SK-N-SH (cell line): ENCODE results near the gene RRP9. TPM values are rescaled to one million over a fixed set of nuclear protein-coding genes. Genes with fewer than 3 reads are reported as not detected.

ENCODE experiments used
- CTCF ChIA-PET: fragments of 300-600, 350-600 bp; formaldehyde crosslinking; extraction: SDS; loops from one replicate; lab custom pipeline; 2021; lab: Yijun Ruan, JAX
- POLR2A ChIA-PET: fragments of 350-600 bp; sonication (Branson Sonifier 250); formaldehyde crosslinking; extraction: SDS; loops from one replicate; lab custom pipeline; 2020; ENCODE audit warnings: antibody characterized with exemption, inconsistent platforms; lab: Yijun Ruan, JAX
- DNase-seq: peaks from one replicate; pipeline ENCODE4 v3.0.0; 2012
- H2AFZ ChIP-seq: fragments of 200-600 bp; sonication (generic); 2 replicates; pipeline ENCODE4 v1.8.1; 2016; ENCODE audit warnings: antibody characterized with exemption, mild to moderate bottlenecking, low read depth
- H3F3A ChIP-seq: fragments of 200-600 bp; sonication (generic); replicated peaks from 2 replicates; pipeline ENCODE3; 2016; ENCODE audit warnings: antibody characterized with exemption, mild to moderate bottlenecking; ENCODE audit not compliant: insufficient read depth
- H3K27ac ChIP-seq, 2 experiments: fragments of 200-500 bp in 1 of 2; fragments of 200-600 bp in 1 of 2; sonication (Bioruptor generic) in 1 of 2; sonication (generic), shearing (Covaris generic) in 1 of 2; 2 replicates each; pipeline versions ENCODE4 v1.5.1 to v1.6.1; 2014 to 2016; ENCODE audit warnings: low read depth in 2 of 2, inconsistent platforms in 1 of 2, low read length in 1 of 2, mild to moderate bottlenecking in 1 of 2, mixed read lengths in 1 of 2
- H3K27me3 ChIP-seq: fragments of 200-600 bp; sonication (generic), shearing (Covaris generic); 2 replicates; pipeline ENCODE4 v1.6.1; 2016; ENCODE audit warnings: mixed run types; ENCODE audit not compliant: insufficient read depth
- H3K36me3 ChIP-seq, 2 experiments: fragments of 200-500 bp in 1 of 2; fragments of 200-600 bp in 1 of 2; sonication (Bioruptor generic) in 1 of 2; sonication (generic) in 1 of 2; replicated peaks in 1 of 2; 2 replicates each; pipeline versions ENCODE3 to v1.5.1; 2014 to 2016; ENCODE audit warnings: low read length in 1 of 2, mild to moderate bottlenecking in 1 of 2; ENCODE audit not compliant: insufficient read depth in 2 of 2, control insufficient read depth in 1 of 2
- H3K4me1 ChIP-seq, 2 experiments: fragments of 200-500 bp in 1 of 2; fragments of 200-600 bp in 1 of 2; sonication (Bioruptor generic) in 1 of 2; sonication (generic), shearing (Covaris generic) in 1 of 2; 2 replicates each; pipeline versions ENCODE4 v1.5.1 to v1.6.1; 2014 to 2016; ENCODE audit warnings: low read depth in 1 of 2, low read length in 1 of 2, mixed run types in 1 of 2; ENCODE audit not compliant: insufficient read depth in 2 of 2, control insufficient read depth in 1 of 2
- H3K4me2 ChIP-seq: fragments of 200-600 bp; sonication (generic), shearing (Covaris generic); 2 replicates; pipeline ENCODE4 v1.6.1; 2017; ENCODE audit warnings: mixed run types
- H3K4me3 ChIP-seq, 2 experiments: fragments of 200-500 bp in 1 of 2; fragments of 200-600 bp in 1 of 2; sonication (Bioruptor generic) in 1 of 2; sonication (generic), shearing (Covaris generic) in 1 of 2; 2 replicates each; pipeline versions ENCODE4 v1.5.1 to v1.8.1; 2014 to 2016; ENCODE audit warnings: low read depth in 2 of 2, inconsistent platforms in 1 of 2, low read length in 1 of 2, mild to moderate bottlenecking in 1 of 2, mixed read lengths in 1 of 2, moderate library complexity in 1 of 2
- H3K79me2 ChIP-seq: fragments of 200-600 bp; sonication (generic); 2 replicates; pipeline ENCODE4 v1.8.1; 2017; ENCODE audit warnings: mild to moderate bottlenecking; ENCODE audit not compliant: insufficient read depth
- H3K9ac ChIP-seq: fragments of 200-600 bp; sonication (generic); 2 replicates; pipeline ENCODE4 v1.6.1; 2017; ENCODE audit warnings: mixed run types
- H3K9me2 ChIP-seq: fragments of 200-600 bp; sonication (generic); 2 replicates; pipeline ENCODE4 v1.6.1; 2017; ENCODE audit warnings: mixed run types
- H3K9me3 ChIP-seq: fragments of 200-600 bp; sonication (generic); 2 replicates; pipeline ENCODE4 v1.6.1; 2017; ENCODE audit warnings: mixed run types, mild to moderate bottlenecking, moderate library complexity
- H4K20me1 ChIP-seq: fragments of 200-600 bp; sonication (generic); 2 replicates; pipeline ENCODE4 v1.6.1; 2017; ENCODE audit warnings: mild to moderate bottlenecking, mixed run types; ENCODE audit not compliant: insufficient read depth
- CHD2 ChIP-seq: fragments of 150-350 bp; IDR thresholded peaks from 2 replicates; pipeline ENCODE4 v1.6.1; 2018; ENCODE audit warnings: low read length; ENCODE audit not compliant: partially characterized antibody
- EZH2phosphoT487 ChIP-seq: fragments of 200-600 bp; sonication (generic); IDR thresholded peaks from 2 replicates; pipeline ENCODE4 v1.6.1; 2017; ENCODE audit warnings: low read depth, mixed run types, mild to moderate bottlenecking, antibody characterized with exemption, moderate library complexity, borderline replicate concordance
- FOSL2 ChIP-seq: IDR thresholded peaks from 2 replicates; pipeline ENCODE4 v1.4.0; 2012; ENCODE audit warnings: low read depth, mild to moderate bottlenecking, moderate library complexity, borderline replicate concordance
- FOXM1 ChIP-seq: IDR thresholded peaks from 2 replicates; pipeline ENCODE4 v1.4.0; 2012; ENCODE audit warnings: low read depth, mild to moderate bottlenecking
- NFIC ChIP-seq: IDR thresholded peaks from 2 replicates; pipeline ENCODE4 v1.4.0; 2012; ENCODE audit warnings: borderline replicate concordance
- NRF1 ChIP-seq: IDR thresholded peaks from 2 replicates; pipeline ENCODE4 v1.6.1; 2012; ENCODE audit warnings: low read depth, mild to moderate bottlenecking, low read length
- RAD21 ChIP-seq: IDR thresholded peaks from 2 replicates; pipeline ENCODE4 v1.6.1; 2012; ENCODE audit warnings: mild to moderate bottlenecking, low read length
- RCOR1 ChIP-seq: fragments of 150-350 bp; IDR thresholded peaks from 2 replicates; pipeline ENCODE4 v1.6.1; 2017; ENCODE audit warnings: antibody characterized with exemption, low read length
- TCF12 ChIP-seq: IDR thresholded peaks from 2 replicates; pipeline ENCODE4 v1.4.0; 2012
- YY1 ChIP-seq: IDR thresholded peaks from 2 replicates; pipeline ENCODE4 v1.4.0; 2012; ENCODE audit warnings: low read depth, mild to moderate bottlenecking
- WGBS: methylation state at CpG from one replicate; pipeline ENCODE4 v1.1.6; 2017; ENCODE audit warnings: low lambda C conversion rate; 5-methylcytosine and 5-hydroxymethylcytosine counted together
- polyA plus RNA-seq, 3 experiments: library from polyadenylated mRNA; depleted of rRNA; stranded (reverse); fragments of >200 nt; gene quantifications; 2 replicates each; pipeline ENCODE4 v1.2.3, GENCODE V29; 2012
- TF ChIP-seq, protein P1 (sequence below): fragments of 200-600 bp; sonication (generic); IDR thresholded peaks from 2 replicates; pipeline ENCODE4 v1.6.1; 2017; ENCODE audit warnings: antibody characterized with exemption, mild to moderate bottlenecking, moderate library complexity
- TF ChIP-seq, protein P2 (sequence below): IDR thresholded peaks from 2 replicates; pipeline ENCODE4 v1.6.1; 2012; ENCODE audit warnings: mild to moderate bottlenecking, low read depth, low read length, moderate library complexity

Gene RRP9
- polyA plus RNA-seq, 1 of the 3 experiments (the other 2 are of a cell fraction), result 49.6 TPM

DNA sequence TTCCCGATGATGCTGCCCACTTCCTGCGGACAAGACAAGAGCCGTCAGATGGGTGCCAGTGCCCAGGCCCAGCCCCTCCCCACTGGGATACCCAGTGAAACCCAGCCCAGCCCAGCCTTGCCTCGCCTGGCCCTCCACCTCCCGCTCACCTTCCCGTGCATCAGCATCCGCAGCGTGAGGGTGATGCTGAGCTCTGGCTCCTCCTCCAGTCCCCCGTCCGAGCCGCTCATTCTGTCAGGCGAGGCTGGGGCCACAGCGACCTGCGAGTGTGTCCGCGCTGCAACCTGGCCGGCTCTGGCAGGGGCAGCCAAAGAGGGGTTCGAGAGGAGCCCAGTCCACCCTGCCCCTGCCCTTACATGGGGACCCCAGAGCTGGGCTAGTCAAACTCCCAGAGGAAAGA lies 19.3 kb upstream of the RRP9 start (continued):
- TF ChIP-seq, protein P1, sequence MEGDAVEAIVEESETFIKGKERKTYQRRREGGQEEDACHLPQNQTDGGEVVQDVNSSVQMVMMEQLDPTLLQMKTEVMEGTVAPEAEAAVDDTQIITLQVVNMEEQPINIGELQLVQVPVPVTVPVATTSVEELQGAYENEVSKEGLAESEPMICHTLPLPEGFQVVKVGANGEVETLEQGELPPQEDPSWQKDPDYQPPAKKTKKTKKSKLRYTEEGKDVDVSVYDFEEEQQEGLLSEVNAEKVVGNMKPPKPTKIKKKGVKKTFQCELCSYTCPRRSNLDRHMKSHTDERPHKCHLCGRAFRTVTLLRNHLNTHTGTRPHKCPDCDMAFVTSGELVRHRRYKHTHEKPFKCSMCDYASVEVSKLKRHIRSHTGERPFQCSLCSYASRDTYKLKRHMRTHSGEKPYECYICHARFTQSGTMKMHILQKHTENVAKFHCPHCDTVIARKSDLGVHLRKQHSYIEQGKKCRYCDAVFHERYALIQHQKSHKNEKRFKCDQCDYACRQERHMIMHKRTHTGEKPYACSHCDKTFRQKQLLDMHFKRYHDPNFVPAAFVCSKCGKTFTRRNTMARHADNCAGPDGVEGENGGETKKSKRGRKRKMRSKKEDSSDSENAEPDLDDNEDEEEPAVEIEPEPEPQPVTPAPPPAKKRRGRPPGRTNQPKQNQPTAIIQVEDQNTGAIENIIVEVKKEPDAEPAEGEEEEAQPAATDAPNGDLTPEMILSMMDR, result no peak
- TF ChIP-seq, protein P2, sequence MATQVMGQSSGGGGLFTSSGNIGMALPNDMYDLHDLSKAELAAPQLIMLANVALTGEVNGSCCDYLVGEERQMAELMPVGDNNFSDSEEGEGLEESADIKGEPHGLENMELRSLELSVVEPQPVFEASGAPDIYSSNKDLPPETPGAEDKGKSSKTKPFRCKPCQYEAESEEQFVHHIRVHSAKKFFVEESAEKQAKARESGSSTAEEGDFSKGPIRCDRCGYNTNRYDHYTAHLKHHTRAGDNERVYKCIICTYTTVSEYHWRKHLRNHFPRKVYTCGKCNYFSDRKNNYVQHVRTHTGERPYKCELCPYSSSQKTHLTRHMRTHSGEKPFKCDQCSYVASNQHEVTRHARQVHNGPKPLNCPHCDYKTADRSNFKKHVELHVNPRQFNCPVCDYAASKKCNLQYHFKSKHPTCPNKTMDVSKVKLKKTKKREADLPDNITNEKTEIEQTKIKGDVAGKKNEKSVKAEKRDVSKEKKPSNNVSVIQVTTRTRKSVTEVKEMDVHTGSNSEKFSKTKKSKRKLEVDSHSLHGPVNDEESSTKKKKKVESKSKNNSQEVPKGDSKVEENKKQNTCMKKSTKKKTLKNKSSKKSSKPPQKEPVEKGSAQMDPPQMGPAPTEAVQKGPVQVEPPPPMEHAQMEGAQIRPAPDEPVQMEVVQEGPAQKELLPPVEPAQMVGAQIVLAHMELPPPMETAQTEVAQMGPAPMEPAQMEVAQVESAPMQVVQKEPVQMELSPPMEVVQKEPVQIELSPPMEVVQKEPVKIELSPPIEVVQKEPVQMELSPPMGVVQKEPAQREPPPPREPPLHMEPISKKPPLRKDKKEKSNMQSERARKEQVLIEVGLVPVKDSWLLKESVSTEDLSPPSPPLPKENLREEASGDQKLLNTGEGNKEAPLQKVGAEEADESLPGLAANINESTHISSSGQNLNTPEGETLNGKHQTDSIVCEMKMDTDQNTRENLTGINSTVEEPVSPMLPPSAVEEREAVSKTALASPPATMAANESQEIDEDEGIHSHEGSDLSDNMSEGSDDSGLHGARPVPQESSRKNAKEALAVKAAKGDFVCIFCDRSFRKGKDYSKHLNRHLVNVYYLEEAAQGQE, result no peak
- TF ChIP-seq NFIC (no peak), RCOR1 (no peak), NRF1 (no peak), YY1 (no peak), FOXM1 (no peak), RAD21 (no peak)

DNA sequence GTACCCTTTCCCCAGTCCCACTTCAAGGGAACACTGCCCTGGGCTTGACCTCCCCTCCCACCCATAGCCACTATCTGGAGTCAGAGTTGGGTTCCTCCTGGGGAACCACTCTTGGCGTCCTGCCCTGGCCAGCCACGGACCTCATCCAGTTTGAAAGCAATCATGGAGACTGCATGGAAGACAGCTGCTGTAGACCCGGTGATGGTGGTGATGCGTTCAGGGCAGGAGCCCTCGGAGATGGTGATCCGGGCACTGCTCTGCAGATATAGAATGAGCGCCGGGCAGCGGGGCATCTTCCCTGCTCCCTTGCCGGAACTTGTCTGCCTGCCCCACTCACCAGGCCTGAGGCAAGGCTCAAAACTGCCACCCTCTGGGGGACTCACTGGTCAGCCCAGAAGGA lies 18.7 kb upstream of the RRP9 start:
- WGBS, result 91% methylated on average over 10 of the region's 10 CpGs
- 0 out of 2 replicates have a peak, but pooled peaks cover 4% of the 10 kb centered on the region for H4K20me1 ChIP-seq
- no peaks in the 10 kb centered on the region for H3K9me2 ChIP-seq
- POLR2A ChIA-PET, result no interaction called here
- H3K4me3 ChIP-seq, result no peak overlapping the region
- H3K9ac ChIP-seq, result no peak overlapping the region
- no peak overlapping the region for H2AFZ ChIP-seq
- peaks cover 16% of the 10 kb centered on the region; the same call in 1 of the 2 replicates for H3K79me2 ChIP-seq
- DNase-seq, result no peak
- no peaks in the 10 kb centered on the region for H3F3A ChIP-seq
- no peak overlapping the region for H3K4me2 ChIP-seq
- no peak overlapping the region for H3K27ac ChIP-seq
- peaks cover 5 to 42% of the 10 kb centered on the region in 2 experiments for H3K36me3 ChIP-seq
- peaks cover 2 to 32% of the 10 kb centered on the region in 2 experiments; a peak in 1 of 4 replicates for H3K4me1 ChIP-seq
- CTCF ChIA-PET, result interaction anchor here (10.7 kb wide), 1 partner anchor 14 kb away, joined by 84 read pairs; the partner anchor contains the start of genes ABHD14A and ABHD14B
- TF ChIP-seq, protein P1, result no peak
- TF ChIP-seq EZH2phosphoT487, result no peak
- no peak for TF ChIP-seq CHD2
- TF ChIP-seq TCF12, result no peak
- TF ChIP-seq FOSL2, result no peak
- TF ChIP-seq, all 33 proteins: peak for 0
- Histone ChIP-seq H3K27me3 (no peaks in the 10 kb centered on the region), H3K9me3 (no peaks in the 10 kb centered on the region)
